HG02943 (cell line): Measurements from ENCODE around the gene NUMB.

Experiments used
- ATAC-seq: cut with Tn5 transposase; IDR thresholded peaks from one replicate; pipeline ENCODE4 v1.9.1; 2021; ENCODE audit warnings: mild to moderate bottlenecking, low read depth, moderate library complexity; ENCODE audit not compliant: unreplicated experiment

NUMB gene

GRCh38 chr14:73249564-73250316 is 208.6 kb downstream of the NUMB start:
- no peak for ATAC-seq

- ATAC-seq = no peak
Observed at GRCh38 chr14:73249108-73249507, 209.2 kb downstream of the NUMB start.

DNA sequence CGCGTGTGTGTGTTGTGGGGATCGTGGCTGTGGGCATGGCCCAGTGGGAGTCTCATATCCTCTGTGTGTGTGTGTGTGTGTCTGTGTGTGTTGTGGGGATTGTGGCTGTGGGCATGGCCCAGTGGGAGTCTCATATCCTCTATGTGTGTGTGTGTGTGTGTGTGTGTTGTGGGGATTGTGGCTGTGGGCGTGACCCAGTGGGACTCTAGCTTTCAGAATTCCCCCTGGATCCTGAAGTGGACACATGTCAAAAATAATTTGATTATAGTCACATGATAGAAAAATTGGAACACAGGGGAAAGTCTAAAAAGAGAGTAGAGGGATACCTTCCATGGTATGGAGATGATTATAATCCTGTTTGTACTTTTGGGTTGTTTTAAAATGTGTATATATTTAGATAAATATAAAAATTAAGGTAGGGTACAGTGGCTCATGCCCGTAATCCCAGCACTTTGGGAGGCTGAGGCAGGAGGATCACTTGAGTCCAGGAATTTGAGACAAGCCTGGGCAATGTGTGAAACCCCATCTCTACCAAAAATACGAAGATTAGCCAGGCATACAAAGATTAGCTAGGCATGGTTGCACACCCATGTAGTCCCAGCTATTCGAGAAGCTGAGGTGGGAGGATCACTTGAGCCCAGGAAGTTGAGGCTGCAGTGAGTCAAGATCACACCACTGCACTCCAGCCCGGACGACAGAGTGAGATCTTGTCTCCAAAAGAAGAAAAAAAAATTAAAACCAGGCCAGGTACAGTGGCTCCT is 210.1 kb downstream of the NUMB start:
- no peak for ATAC-seq

- no peak for ATAC-seq
Observed at GRCh38 chr14:73246387-73247150, 211.8 kb downstream of the NUMB start.

DNA sequence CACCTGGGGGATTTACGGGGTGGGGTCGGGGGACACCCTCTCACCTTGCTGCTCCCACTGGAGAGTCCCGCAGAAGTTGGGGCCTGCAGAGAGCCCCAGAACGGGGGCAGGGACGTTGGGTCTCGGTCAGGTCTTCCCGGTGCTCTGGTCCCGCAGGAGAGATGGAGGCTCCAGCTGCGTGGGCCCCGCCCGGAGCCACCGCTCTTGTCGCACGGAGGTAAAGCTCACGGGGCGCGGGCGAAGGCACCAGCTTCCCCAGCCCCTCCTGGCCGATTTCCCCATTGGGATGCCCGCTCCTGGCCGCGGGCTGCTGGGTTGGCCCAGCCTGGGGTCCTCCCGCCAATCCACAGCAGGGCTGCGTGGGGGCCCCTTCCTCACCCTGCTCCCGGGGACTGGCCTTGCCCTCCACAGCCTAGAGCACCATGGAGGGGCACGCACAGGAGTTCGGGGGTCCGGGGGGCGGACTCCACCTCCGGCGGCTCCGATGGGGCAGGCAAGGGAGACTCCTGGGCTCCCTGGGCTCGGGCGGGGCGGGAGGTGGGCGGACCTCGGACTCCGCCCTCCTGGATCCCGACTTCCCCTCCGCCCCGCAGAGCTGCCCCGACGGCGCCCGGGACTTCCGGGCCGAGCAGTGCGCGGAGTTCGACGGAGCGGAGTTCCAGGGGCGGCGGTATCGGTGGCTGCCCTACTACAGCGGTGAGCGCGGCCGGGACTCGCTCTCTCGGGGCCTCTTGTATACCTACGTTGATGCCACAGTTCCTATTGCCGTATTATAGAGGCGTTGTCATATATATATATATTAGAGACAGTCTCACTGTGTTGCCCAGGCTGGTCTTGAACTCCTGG is 212.6 kb downstream of the NUMB start:
- no peak for ATAC-seq

GRCh38 chr14:73244541-73245290 is 213.6 kb downstream of the NUMB start:
- no peak for ATAC-seq

GRCh38 chr14:73243748-73244147 is 214.6 kb downstream of the NUMB start:
- ATAC-seq = no peak

GRCh38 chr14:73243341-73243740 is 215.0 kb downstream of the NUMB start:
- ATAC-seq = no peak

- ATAC-seq = no peak
Observed at GRCh38 chr14:73242357-73242901, 215.9 kb downstream of the NUMB start.

DNA sequence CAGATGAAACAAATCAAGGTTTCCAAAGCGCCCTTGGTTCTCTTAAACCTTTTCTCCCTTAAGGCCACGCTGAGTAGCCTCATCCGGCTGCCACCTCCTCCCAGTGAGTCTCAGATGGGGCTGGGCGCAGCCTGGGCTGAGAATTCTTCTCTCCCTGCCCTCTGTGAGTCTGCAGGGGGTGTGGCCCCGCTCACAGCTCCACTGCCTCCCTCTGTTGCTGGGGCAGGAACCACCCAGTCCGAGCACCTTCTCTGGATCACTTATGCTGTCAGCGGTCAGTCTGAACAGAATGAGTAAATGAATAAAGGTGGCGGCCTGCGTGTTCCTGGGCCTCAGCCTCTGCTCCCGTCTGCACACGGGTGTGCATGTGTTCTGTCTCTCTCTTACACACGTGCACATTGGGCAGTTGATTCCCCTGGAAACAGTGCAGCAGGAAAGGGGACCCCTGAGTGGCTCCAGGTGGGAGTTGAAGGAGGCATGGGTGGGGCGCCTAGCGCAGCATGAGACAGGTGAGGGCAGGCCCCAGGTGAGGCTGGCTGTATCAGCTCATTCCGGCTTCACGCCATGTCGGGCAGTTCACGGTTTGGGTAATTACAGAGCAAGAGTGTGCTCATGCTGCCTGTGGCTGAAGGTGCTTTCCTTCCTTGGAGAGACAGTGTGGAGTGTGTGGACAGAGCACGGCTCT is 216.7 kb downstream of the NUMB start:
- ATAC-seq = no peak

GRCh38 chr14:73240816-73241480 is 217.4 kb downstream of the NUMB start:
- no peak for ATAC-seq

GRCh38 chr14:73239393-73240241 is 218.7 kb downstream of the NUMB start:
- ATAC-seq = no peak

GRCh38 chr14:73238941-73239340 is 219.4 kb downstream of the NUMB start:
- ATAC-seq = no peak

DNA sequence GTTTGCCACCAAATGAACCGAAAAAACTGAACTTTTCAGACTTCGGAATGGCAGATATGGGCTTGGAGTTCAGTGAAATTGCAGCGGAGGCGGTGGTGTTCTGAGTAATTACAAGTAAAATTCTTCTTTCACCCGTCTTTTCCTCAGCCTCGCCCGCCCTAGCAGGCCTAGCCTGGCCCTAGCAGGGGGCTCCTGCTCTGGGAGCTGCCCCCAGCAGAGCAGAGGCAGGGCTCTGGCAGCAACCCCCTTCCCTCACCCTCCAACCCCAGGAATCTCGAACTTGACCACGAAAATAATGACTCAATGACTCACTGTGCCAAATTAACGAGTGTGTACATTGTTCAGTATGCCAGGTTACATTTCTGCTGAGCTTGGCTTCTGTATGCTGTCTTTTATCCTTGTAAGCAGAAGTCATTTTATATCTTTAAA is 219.9 kb downstream of the NUMB start:
- no peak for ATAC-seq

DNA sequence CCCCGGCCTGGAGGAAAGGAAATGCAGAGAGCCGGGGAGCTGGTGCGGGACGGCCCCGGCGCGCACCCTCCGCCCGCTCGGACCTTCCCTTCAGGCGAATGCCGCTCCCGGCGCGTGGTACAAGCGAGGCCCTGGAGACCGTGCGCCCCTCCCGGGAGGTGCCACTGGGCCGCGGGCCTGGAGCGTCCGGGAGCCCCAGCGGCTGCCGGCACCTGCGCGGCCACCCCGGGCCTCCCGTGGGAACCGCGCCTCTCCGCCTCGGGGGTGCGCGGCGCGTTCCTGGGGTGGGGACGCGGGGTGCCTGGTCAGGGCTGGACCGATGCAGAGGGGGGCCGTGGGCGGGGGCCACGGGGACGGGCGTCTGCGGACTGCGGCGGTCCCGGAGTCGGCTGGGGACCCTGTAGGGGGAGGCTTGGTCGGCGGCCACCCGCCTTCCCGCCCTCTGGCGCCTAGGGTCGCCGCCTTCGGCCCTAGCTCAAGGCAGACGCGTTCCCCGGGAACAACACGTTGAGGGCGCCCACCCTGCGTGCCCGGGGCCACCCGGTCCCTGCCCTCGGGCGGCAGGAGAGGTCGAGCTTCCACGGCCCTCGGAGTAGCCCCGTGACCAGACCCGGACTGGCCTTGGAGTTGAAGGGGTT is 220.4 kb downstream of the NUMB start:
- ATAC-seq = no peak

DNA sequence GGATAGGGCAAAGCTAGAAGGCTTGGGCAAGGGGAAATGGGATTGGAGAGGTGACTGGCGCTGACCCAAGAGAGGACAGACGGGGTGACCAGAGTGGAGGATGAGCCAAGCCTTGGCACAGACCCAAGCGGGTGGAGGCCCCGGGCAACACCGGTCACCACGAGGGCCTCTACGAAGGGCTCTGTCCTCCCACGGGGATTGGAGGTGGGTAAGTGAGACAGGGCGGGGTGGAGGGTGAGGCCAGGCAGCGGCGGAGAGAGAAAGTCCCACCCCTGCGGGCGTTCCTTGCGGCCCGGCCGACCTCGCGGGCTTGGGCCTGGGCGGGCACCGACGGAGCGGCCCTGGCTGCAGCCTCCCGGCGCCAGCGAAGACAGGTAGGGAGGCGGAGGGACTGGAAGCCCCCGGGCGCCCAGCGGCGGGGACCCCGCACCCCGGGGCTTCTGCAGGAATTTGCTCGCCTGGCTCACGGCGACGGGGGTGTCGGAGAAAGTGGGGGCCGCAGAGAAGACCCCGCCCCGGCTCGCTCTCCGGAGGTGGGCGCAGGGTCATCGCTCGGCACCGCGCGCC is 221.0 kb downstream of the NUMB start, which contains the start of gene PAPLN:
Gene PAPLN (plus strand): TSS at position 288 of the 567 bp plus-strand sequence. CDS start 2,273 bp downstream, outside the sequence.
- no peak for ATAC-seq
